Measurements from ENCODE around the gene KCNJ4.

The KCNJ4 gene

DNA sequence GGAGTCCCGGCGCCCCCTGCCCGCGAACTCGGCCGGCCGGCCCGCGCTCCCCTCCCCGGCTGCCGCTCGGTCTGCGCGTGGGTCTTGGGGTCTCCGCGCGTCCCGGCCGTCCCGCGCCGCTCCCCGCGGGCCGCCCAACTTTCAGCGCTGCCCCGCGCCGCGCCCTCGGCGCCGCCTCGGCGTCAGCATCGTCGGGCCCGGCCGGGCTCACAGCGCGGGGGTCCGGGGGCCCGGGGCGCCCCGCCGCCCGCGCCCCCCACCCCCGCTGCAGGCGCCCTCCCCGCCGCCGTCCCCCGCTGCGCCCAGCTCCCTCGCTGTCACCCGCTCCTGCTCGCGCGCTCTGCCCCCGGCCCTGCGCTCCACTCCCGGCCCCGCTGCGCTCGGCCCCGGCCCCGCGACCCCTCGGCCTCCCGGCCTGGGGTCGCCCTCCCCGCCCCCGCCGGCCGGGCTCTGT, at the start of gene KCNJ4:
TSS of gene KCNJ4 (minus strand) at position 124 of the 454 bp plus-strand sequence. CDS start 27,067 bp downstream, outside the sequence.
- no peak for TF ChIP-seq CTCF (IDR thresholded peaks at IDR 0.05; ENCODE audit: control insufficient read depth, insufficient read depth, low read depth, low read length, missing control alignments)
- DNase-seq (ENCODE audit: low read depth): no peak
- H3K4me3 ChIP-seq (ENCODE audit: control insufficient read depth, low read depth, low read length): no peak within 1 kb of the TSS

- TF ChIP-seq CTCF (IDR thresholded peaks at IDR 0.05; ENCODE audit: control insufficient read depth, insufficient read depth, low read depth, low read length, missing control alignments): no peak
- DNase-seq (ENCODE audit: low read depth): no peak
- peak overlapping the region; percentile 58 for H3K4me3 ChIP-seq (ENCODE audit: control insufficient read depth, low read depth, low read length)
Measured at GRCh38 chr22:38503021-38503420, 48.0 kb upstream of the KCNJ4 start.

DNA sequence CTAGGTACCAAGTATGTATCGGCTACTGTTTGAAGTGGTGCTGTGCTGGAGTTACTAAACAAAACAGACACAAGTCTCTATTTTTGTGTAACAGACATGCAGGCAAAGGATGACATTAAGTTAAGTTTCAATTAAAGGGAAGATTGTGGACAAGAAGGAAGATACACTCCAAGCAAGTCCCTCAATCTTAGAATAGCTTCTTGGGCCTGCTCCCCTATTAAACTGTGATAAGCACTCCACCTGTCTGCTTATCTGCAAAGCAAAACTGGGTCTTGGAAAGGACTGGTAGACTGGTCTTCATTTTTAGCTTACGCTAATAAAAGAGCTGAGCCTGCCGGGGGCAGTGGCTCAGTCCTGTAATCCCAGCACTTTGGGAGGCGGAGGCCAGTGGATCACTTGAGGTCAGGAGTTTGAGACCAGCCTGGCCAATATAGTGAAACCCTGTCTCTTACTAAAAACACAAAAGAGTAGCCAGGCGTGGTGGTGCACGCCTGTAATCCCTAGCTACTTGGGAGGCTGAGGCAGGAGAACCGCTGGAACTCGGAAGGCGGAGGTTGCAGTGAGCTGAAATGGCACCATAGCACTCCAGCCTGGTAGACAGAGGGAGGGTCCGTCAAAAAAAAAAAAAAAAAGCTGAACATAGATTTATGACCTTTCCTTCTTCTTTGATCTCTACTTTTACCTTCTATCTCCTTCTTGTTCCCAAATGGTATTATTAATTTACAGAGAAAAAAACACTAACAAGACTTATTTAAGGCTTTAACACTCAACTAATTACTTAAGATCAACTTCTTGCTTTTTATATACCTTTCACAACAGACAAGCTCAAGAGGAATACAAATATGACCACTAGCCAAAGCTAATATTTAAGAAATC, 47.0 kb upstream of the KCNJ4 start:
- no peak overlapping the region for H3K4me3 ChIP-seq (ENCODE audit: control insufficient read depth, low read depth, low read length)
- no peak for TF ChIP-seq CTCF (IDR thresholded peaks at IDR 0.05; ENCODE audit: control insufficient read depth, insufficient read depth, low read depth, low read length, missing control alignments)
- DNase-seq (ENCODE audit: low read depth): no peak

- DNase-seq (ENCODE audit: low read depth): no peak
- no peak overlapping the region for H3K4me3 ChIP-seq (ENCODE audit: control insufficient read depth, low read depth, low read length)
- TF ChIP-seq CTCF (IDR thresholded peaks at IDR 0.05; ENCODE audit: control insufficient read depth, insufficient read depth, low read depth, low read length, missing control alignments): no peak
Measured at GRCh38 chr22:38497869-38498268, 42.9 kb upstream of the KCNJ4 start.

- no peak overlapping the region for H3K4me3 ChIP-seq (ENCODE audit: control insufficient read depth, low read depth, low read length)
- TF ChIP-seq CTCF (IDR thresholded peaks at IDR 0.05; ENCODE audit: control insufficient read depth, insufficient read depth, low read depth, low read length, missing control alignments): no peak
- DNase-seq (ENCODE audit: low read depth): no peak
Measured at GRCh38 chr22:38494939-38495338, 39.9 kb upstream of the KCNJ4 start.

DNA sequence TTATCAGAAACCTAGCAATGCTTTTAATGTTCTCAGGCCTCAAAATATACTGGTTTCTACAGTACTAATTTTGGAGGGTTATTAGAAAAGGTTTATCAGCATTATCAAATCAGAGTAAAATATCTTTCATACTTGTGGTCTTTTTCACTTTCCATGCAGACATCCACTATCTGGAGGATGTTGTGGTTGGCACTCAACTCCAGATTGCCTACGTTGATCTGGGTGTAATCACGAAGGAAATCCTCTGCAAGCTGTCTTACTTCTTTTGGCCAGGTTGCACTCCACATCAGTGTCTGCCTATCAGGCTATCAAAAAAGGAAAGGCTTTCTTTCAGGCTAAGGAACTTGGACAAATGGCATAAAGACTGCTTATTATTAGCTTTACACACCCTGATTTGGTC, 39.5 kb upstream of the KCNJ4 start:
- no peak for TF ChIP-seq CTCF (IDR thresholded peaks at IDR 0.05; ENCODE audit: control insufficient read depth, insufficient read depth, low read depth, low read length, missing control alignments)
- H3K4me3 ChIP-seq (ENCODE audit: control insufficient read depth, low read depth, low read length): no peak overlapping the region
- peak; percentile 20 for DNase-seq (ENCODE audit: low read depth)
